ENCODE data around the gene KMT2E.
"Not testable (repeated sequence)": the region's sequence is repeated elsewhere in the genome, so short reads cannot be mapped to it uniquely, and the experiment has no call there.

The KMT2E gene

DNA sequence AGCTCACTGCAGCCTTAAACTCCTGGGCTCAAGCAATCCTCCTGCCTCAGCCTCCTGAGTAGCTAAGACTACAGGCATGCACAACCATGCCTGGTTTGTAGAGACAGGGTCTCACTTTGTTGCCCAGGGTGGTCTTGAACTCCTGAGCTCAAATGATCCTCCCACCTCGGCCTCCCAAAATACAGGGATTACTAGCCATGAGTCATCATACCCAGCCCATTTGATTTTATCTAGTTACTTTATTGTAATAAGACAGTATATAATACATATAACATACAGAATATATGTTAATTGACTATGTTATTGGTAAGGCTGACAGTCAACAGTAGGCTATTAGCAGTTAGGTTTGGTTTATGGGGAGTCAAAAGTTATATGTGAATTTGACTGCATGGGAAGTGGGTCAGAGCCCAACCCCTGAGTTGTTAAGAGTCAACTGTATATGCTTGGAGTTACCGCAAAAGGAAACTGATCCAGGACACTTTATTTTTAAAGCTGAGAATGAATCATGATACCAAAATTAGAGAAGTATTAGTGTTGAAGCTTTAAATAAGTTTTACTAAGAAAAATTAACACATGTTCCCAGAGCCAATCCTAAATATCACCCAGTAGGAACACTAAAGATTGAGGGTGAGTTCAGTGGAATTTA is 20.7 kb upstream of the KMT2E start:
- Mint-ChIP-seq H3K27me3 (no peaks in the 10 kb centered on the region), H3K36me3 (peaks cover 13% of the 10 kb centered on the region), H3K27ac (peak overlapping the region; percentile 30), H3K9me3 (no peaks in the 10 kb centered on the region), H3K4me1 (peaks cover 34% of the 10 kb centered on the region), H3K4me3 (no peak overlapping the region)
- ATAC-seq: no peak

DNA sequence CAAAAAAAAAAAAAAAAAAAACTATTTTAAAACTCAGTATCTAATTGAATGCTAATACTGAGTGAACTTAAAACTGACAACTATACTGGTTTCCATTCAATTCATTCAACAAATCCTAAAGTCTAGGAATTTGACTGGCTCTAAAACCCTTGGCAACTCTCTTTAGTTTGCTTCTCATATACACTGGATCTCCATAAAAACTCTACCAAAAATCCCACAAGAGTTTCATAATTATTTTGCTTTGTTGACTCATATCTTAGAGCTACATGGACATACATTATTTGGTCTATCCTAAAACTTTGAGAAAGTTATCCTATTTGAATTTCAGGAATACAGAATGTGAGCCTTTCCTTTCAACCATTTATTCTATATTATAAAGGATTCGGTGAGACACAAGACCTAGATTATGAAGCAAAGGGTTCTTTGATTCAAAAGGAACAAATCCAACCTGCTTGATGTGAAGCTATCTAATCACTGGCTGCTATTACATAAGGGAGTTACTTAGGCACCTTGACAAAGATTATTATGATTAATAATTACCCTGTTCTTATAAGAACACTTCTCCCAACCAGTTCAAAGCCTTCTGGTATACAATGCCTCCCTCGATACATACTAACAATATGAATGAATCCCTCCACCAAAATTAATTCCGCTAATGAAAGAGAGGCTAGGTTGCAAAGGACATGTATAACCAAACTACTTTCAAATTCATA is 15.8 kb upstream of the KMT2E start:
- Mint-ChIP-seq H3K4me3 (no peak overlapping the region), H3K36me3 (peaks cover 33% of the 10 kb centered on the region), H3K27me3 (no peaks in the 10 kb centered on the region), H3K27ac (no peak overlapping the region), H3K4me1 (peaks cover 65% of the 10 kb centered on the region), H3K9me3 (no peaks in the 10 kb centered on the region)
- ATAC-seq: no peak

DNA sequence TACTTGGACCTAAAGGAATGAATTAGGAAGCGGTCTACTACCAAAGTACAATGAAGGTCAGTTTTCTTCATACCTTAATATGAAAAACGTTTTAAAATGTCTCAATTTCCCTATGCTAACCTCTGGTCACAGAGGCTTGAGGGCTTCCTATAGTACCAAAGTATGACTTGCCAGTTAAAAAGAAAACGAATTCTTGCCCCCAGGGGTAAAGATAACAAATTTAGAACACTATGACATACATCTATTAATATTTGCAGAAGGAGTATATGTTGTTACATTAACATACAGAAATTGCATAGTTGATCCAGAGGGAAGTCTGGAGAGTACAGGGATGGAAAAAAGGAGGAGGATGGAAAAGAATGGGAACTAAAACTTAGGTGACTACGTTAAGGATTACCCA is 13.8 kb upstream of the KMT2E start:
- H3K27me3 Mint-ChIP-seq: no peaks in the 10 kb centered on the region
- ATAC-seq: no peak
- peak overlapping the region; percentile 41 for H3K27ac Mint-ChIP-seq
- peaks cover 74% of the 10 kb centered on the region for H3K4me1 Mint-ChIP-seq
- H3K36me3 Mint-ChIP-seq: peaks cover 44% of the 10 kb centered on the region
- no peak overlapping the region for H3K4me3 Mint-ChIP-seq
- H3K9me3 Mint-ChIP-seq: no peaks in the 10 kb centered on the region

DNA sequence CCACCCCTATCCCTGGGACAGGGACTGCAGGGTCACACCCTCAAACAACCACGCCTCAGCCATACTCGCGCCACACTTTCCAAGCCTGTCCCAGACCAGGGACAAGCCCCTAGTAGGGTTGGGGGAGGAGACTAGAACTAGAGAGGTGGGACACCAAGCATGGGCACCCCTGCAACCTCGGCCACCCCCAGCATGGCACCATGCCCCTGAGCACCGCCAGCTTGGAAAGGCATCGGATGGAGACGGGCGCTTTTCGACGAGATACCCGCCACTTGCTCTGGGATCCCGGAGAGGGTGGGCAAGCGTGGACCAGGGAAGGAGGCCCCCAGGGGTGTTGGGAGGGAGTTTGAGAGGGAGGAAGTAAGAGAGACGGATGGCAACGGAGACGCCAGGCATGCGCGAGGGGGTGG is 13.1 kb upstream of the KMT2E start:
- peak overlapping the region; percentile 41 for H3K27ac Mint-ChIP-seq
- no peaks in the 10 kb centered on the region for H3K9me3 Mint-ChIP-seq
- H3K4me3 Mint-ChIP-seq: no peak overlapping the region
- no peaks in the 10 kb centered on the region for H3K27me3 Mint-ChIP-seq
- no peak for ATAC-seq
- peaks cover 44% of the 10 kb centered on the region for H3K36me3 Mint-ChIP-seq
- H3K4me1 Mint-ChIP-seq: peaks cover 73% of the 10 kb centered on the region

DNA sequence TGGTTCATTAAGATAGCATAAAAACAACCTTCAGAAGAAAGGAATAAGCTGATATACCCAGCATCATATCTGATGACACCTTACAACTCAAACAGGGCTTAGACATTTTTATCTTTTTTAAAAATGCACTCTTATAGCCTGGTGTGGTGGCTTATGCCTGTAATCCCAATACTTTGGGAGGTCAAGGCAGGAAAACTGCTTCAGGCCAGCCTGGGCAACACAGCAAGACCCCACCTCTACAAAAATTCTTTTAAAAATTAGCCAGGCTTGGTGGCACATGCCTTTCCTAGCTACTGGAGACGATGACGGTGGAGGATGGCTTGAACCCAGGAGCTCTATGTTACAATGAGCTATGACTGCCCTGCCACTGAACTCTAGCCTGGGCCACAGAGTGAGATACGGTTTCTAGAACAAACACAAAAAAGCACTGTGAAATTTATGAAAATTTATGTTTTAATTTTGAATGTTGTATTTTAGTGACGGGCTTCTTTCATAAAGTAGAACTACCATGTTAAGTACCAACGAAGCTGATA is 12.3 kb upstream of the KMT2E start:
- Mint-ChIP-seq H3K4me1 (peaks cover 73% of the 10 kb centered on the region), H3K27ac (no peak overlapping the region), H3K9me3 (no peaks in the 10 kb centered on the region), H3K4me3 (no peak overlapping the region), H3K27me3 (no peaks in the 10 kb centered on the region), H3K36me3 (peaks cover 43% of the 10 kb centered on the region)
- no peak for ATAC-seq

DNA sequence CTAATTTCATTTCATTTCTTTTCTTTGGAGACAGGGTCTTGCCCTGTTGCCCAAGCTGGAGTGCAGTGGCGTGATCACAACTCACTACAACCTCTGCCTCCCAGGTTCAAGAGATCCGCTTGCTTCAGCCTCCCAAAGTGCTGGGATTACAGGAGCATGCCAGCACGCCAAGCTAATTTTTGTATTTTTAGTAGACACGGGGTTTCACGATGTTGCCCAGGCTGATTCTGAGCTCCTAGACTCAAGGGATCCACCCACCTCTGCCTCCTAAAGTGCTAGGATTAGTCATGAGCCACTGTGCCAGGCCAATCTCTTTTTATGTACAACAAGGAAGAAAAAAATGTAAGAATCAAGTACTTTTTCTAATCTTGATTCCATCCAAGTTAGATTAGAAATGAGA is 10.7 kb upstream of the KMT2E start:
- Mint-ChIP-seq H3K4me1 (peaks cover 83% of the 10 kb centered on the region), H3K9me3 (no peaks in the 10 kb centered on the region), H3K27me3 (no peaks in the 10 kb centered on the region), H3K27ac (peak overlapping the region; percentile 9), H3K36me3 (peaks cover 47% of the 10 kb centered on the region), H3K4me3 (peak overlapping the region; percentile 15)
- ATAC-seq: no peak

DNA sequence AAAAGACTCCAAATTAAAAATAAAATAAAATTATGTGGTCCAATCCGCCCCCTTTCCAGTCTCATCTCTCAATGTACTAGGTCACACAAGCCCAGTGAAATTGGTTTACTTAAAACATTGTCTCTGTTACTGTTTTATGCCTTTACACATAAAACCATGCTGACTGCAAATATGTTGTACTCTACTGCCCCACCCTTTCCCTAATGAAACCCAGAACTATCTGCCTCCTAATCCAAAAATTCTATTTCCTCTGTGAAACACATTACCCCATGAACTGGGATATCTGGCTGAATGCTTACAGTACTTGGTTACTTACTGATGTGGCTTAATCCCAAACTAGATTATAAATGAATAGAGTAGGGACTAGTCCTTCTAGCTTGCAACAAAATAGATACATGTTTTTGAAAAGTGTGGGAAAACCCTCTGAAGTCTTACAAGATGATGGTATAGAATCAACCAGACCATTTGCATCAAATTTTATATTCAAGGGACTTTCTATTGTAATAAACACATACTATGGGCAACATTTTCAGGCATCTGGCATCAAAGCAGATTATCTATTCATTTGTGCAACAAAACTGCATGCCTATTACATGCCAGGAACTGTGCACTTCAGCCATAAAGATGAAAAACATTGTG is 10.0 kb upstream of the KMT2E start:
- Mint-ChIP-seq H3K4me3 (peak overlapping the region; percentile 1), H3K4me1 (peaks cover 83% of the 10 kb centered on the region), H3K9me3 (no peaks in the 10 kb centered on the region), H3K27ac (peak overlapping the region; percentile 9), H3K36me3 (peaks cover 49% of the 10 kb centered on the region), H3K27me3 (no peaks in the 10 kb centered on the region)
- no peak for ATAC-seq

DNA sequence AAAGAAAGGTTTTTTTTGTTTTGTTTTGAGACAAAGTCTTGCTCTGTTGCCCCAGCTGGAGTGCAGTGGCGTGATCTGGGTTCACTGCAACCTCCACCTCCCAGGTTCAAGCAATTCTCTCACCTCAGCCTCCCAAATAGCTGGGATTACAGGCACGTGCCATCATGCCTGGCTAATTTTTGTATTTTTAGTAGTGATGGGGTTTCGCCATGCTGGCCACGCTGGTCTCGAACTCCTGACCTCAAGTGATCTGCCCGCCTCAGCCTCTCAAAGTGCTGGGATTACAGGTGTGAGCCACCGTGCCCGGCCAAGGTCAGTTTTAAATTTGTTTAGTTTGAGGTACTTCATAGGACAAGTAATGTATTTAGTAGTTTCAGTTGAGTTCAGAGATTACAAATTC is 9.0 kb upstream of the KMT2E start:
- H3K4me3 Mint-ChIP-seq, ATAC-seq, H3K9me3 Mint-ChIP-seq, H3K27me3 Mint-ChIP-seq: not testable (repeated sequence)
- peaks cover 88% of the 10 kb centered on the region for H3K4me1 Mint-ChIP-seq
- peaks cover 46% of the 10 kb centered on the region for H3K36me3 Mint-ChIP-seq
- peak overlapping the region; percentile 49 for H3K27ac Mint-ChIP-seq

DNA sequence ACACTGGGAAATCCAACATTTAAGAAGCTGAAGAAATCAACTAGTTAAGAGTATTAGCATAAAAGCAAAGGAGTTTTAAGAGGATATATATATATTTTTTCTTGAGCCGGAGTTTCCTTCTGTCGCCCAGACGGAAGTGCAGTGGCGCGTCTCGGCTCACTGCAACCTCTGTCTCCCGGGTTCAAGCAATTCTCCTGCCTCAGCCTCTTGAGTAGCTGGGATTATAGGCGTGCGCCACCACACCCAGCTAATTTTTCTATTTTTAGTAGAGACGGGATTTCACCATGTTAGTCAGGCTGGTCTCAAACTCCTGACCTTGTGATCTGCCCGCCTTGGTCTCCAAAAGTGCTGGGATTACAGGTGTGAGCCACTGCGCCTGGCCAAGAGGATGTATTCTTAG is 8.5 kb upstream of the KMT2E start:
- not testable (repeated sequence) for H3K4me3 Mint-ChIP-seq, H3K9me3 Mint-ChIP-seq, ATAC-seq, H3K27me3 Mint-ChIP-seq
- H3K36me3 Mint-ChIP-seq: peaks cover 46% of the 10 kb centered on the region
- H3K4me1 Mint-ChIP-seq: peaks cover 88% of the 10 kb centered on the region
- H3K27ac Mint-ChIP-seq: peak overlapping the region; percentile 49

DNA sequence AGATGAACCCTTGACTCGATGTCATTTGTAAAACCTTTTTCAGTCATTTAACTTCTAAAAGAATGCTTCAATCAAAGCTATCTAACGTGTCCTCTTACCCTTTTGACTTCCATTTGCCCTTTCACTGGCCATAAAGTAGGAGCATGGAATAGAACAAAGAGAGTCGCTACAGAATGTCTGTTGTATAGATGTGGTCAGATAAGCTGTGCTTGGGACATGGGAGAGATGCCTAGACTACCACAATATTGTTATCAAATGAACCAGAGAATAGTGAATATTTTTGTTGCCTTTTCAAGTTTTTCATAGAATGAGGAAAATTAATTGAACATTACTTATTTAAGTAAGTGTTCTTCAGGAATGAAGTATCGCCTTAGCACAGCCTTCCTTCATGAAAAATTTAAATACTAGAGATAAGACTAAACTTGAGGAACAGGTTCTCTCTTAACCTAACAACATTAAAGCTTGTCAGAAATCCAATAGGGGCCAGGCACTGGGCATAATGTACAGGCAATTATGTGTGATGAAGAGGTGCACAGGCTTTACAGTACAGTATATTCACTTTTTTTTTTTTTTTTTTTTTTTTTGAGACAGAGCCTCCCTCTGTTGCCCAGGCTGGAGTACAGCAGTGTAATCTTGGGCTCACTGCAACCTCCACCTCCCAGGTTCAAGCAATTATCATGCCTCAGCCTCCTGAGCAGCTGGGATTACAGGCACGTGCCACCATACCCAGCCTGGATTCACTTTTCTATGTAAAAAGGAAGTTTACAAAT is 7.5 kb upstream of the KMT2E start:
- H3K36me3 Mint-ChIP-seq: peaks cover 42% of the 10 kb centered on the region
- peaks cover 81% of the 10 kb centered on the region for H3K4me1 Mint-ChIP-seq
- H3K27ac Mint-ChIP-seq: peak overlapping the region; percentile 48
- ATAC-seq: no peak
- H3K9me3 Mint-ChIP-seq: no peaks in the 10 kb centered on the region
- no peaks in the 10 kb centered on the region for H3K27me3 Mint-ChIP-seq
- H3K4me3 Mint-ChIP-seq: no peak overlapping the region

DNA sequence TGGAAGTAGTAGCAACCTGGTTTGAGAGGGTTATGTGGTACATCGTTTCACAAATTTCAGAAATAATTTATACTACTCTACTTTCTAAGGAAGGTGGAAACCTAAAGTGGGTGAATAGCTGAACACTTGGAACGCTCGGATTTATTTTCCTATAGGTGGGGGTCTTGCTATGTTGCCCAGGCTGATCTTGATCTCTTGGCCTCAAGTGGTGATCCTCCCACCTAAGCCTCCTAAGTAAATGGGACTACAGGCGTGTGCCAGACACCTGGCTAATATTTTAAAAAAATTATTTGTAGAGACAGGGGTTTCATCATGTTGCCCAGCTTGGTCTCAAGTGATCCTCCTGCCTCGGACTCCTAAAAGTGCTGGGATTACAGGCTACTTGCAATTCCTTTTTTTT is 6.7 kb upstream of the KMT2E start:
- Mint-ChIP-seq H3K27ac (no peak overlapping the region), H3K4me1 (peaks cover 81% of the 10 kb centered on the region), H3K9me3 (no peaks in the 10 kb centered on the region), H3K27me3 (no peaks in the 10 kb centered on the region), H3K4me3 (no peak overlapping the region), H3K36me3 (peaks cover 49% of the 10 kb centered on the region)
- no peak for ATAC-seq

DNA sequence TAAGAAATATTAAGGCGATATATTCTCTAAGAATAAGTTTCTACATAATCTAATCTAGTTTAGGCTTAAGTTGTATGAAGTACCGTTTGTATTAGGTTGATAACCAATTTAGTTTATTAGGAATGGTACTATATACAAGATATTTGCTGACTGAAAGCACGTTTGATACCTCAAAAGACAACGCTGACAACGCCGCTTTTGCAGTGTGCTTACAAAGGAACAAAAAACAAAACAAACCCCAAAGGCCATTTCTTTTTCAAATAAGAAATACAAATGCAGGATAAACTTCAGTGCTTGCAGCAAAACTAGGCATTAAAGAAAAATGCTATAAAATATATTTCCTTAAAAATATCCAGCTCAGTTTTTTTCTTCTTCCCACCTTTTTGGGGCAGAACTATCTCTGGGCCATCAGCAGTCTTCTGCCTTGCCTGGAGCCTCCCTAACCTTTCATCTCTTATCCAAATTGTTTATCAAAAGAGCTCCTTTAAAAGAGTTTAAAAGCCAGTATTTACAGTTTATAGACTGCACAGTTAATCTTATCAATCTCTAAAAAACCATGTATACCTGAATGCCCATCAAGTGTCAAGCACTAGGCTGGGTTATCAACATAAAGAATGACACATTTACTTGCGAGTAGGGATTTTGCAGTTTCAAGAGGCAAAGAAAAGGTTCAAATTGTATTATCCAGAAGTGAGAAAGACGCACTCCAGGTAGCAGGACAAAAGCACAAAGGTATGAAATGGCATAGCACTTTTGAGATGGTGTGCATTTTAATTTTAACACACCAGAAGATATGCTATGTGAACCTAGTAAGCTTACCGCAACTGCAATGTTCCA is 4.1 kb upstream of the KMT2E start:
- Mint-ChIP-seq H3K27me3 (no peaks in the 10 kb centered on the region), H3K36me3 (peaks cover 51% of the 10 kb centered on the region), H3K4me3 (peak overlapping the region; percentile 96), H3K27ac (peak overlapping the region; percentile 100), H3K9me3 (no peaks in the 10 kb centered on the region), H3K4me1 (peaks cover 59% of the 10 kb centered on the region)
- ATAC-seq: no peak

DNA sequence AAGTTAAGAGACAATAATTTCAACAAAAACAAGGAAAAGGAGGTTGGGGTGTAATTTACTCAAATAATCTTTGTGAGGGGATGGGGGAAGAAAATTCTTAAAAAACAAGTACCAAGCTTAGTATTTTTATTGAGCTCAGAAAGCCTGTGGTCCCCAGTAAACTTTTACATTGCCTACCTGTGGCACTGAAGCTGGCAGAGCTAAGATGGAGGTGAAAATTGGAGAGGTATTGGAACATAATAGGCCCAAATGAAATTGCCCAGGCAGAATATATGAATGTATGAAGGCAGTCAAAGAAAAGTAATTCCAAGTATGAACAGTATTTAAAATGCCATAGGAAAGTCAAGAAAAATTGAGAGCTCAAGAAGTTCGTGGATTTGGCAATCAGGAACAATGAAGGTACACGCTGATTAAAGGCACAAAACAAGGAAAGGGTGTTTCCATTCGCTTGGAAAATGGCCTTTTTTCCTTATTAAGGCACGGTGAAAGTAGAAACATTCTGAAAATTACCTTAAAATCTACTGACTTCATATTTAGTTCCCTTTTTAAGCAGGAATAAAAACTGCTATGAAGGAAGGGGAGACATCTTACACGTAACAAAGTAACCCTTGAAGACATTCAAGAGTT is 3.4 kb upstream of the KMT2E start:
- Mint-ChIP-seq H3K4me3 (peak overlapping the region; percentile 96), H3K36me3 (peaks cover 52% of the 10 kb centered on the region), H3K4me1 (peaks cover 51% of the 10 kb centered on the region), H3K9me3 (no peaks in the 10 kb centered on the region), H3K27ac (peak overlapping the region; percentile 100), H3K27me3 (no peaks in the 10 kb centered on the region)
- no peak for ATAC-seq
